HuH-7.5 (cell line): ENCODE measurements around the gene NF2.
A peak's percentile ranks its signal among the peaks of the same experiment; 100 is the strongest.
"Not testable (repeated sequence)": the region's sequence is repeated elsewhere in the genome, so short reads cannot be mapped to it uniquely, and the experiment has no call there.

Experiments
- DNase-seq: peaks from one replicate; pipeline ENCODE4 v3.0.0; 2011; ENCODE audit warnings: low spot score

The NF2 gene

GRCh38 chr22:29603358-29604075, at the start of gene NF2:
Gene NF2 (plus strand): TSS chr22:29603633. CDS start chr22:29603999, 366 bp downstream.
- peak; percentile 99 for DNase-seq

DNA sequence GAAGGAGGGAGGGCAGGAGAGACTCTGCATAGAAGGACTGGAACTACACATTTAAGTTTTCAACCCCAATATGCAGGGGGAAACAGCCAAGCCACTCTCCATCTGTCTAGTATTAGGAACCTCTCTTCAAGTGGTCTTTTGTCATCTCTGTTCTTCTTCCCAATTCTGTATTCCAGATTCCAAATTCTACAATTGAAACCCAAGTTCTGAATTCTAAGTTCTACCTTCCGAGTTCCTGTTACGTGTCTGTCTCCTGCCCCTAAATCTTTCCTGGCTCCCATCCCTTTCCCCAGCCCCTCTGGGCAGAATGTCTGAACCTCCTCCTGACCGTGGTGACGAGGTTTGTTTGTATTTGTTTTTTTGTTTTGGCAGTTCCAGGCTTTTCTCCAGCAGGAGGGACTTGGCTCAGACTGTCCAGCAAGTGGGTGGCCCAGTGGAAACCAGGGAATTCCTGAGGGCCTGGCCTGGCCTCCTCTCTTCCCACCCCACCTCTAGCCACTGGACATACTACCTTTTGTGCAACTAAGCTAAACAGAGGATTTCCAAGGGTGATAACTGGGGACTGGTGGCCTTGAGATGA, 48.3 kb upstream of the NF2 start:
- no peak for DNase-seq

DNA sequence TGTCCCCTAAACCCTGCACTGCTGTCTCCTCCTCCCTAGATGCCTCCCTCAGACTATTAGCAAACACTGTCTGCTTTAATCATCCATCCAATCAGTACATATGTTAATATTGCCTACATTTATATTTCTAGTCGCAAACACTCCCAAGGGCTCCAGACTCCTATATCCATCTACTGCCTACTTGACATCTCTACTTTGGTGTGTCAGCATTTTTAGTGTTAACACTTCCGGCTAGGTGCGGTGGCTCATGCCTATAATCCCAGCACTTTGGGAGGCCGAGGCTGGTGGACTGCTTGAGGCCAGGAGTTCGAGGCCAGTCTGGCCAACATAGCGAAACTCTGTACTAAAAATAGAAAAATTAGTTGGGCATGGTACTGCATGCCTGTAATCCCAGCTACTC, 44.4 kb upstream of the NF2 start:
- no peak for DNase-seq

- DNase-seq: no peak
Measured at GRCh38 chr22:29559853-29560252, 43.6 kb upstream of the NF2 start.

DNA sequence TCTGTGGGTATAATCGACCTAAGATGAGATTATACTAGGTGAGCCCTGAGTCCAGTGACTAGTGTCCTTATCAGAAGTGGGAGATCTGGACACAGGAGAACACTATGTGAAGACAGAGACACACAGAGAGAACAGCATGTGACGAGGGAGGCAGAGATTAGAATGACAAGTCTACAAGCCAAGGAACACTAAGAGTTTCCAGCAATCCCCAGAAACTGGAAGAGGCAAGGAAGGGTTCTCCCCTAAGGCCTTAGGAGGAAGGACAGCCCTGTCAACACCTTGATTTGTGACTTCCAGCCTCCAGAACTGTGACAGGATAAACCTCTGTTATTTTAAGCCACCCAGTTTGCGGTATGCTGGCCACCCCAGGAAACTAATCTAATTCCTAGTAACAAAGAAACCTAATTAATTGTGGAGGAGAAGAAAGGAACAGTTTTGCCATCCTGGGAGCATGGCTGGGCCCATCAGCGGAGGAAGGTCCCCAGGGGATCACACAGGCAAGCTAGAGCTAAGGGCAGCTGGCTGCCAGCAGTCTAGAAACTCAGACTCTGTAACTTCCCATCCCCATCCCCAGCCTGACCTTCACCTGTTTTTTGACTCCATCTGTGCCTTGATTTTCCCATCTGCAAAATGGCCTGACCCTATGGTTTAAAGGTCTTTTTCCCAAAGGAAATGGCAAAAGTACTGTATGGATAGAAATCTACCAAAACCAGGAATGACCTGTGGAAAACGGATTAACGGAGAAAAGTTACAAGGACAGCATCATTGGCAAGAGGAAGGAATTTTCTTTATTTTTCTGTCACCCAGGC, 39.6 kb upstream of the NF2 start:
- DNase-seq: no peak

DNA sequence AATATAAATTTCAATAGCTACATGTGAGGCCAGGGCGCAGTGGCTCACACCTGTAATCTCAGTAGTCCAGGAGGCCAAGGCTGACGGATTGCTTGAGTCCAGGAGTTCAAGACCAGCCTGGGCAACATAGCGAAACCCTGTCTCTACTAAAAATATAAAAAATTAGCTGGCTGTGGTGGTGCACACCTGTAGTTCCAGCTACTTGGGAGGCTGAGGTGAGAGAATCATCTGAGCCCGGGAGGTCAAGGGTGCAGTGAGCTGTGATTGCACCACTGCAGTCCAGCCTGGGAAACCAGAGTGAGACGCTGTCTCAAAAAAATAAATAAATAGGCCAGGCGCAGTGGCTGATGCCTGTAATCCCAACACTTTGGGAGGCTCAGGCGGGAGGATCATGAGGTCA, 36.9 kb upstream of the NF2 start:
- not testable (repeated sequence) for DNase-seq

DNA sequence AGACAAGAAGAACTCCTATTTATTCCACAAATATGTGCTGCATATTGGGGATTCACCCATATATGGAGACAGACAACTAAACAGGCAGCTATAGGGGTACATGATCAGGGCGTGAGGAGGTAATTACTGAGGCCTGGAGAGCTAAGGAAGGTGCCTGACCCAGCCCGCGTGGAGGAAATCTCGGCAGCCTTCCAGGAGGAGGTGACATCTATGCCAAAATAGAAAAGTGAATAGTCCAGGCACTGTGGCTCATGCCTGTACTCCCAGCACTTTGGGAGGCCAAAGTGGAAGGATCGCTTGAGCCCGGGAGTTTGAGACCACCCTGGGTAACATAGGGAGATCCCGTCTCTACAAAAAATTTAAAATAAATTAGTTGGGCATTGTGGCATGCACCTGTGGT, 36.1 kb upstream of the NF2 start:
- DNase-seq: no peak

DNA sequence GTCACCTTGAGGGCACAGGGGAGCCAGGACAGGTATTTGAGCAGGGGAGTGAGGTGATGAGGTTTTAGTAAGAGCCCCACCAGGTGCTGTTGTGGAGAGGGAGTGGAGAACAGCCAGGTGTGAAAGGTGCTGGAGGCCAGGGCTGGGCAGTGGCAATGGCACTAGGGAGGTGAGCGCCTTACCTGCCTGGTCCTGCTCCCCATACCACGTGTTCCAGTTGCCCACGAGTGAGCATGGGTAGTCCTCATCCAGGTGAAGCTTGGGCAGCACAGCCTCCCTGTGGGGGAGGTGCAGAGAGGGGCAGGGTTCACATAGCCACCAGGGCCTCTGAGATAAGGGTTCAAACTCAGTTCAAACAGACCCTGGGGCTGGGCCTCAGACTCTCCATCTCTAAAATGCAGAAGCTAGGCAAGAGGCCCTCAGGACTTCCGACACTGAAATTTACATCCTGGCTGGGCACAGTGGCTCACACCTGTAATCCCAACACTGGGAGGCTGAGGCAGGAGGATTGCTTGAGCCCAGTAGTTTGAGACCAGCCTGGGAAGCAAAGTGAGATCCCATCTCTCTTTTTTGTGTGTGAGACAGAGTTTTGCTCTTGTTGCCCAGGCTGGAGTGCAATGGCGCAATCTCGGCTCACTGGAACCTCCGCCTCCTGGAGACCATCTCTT, 34.3 kb upstream of the NF2 start:
- peak; percentile 54 for DNase-seq

- DNase-seq: no peak
Measured at GRCh38 chr22:29570456-29570855, 33.0 kb upstream of the NF2 start.

DNA sequence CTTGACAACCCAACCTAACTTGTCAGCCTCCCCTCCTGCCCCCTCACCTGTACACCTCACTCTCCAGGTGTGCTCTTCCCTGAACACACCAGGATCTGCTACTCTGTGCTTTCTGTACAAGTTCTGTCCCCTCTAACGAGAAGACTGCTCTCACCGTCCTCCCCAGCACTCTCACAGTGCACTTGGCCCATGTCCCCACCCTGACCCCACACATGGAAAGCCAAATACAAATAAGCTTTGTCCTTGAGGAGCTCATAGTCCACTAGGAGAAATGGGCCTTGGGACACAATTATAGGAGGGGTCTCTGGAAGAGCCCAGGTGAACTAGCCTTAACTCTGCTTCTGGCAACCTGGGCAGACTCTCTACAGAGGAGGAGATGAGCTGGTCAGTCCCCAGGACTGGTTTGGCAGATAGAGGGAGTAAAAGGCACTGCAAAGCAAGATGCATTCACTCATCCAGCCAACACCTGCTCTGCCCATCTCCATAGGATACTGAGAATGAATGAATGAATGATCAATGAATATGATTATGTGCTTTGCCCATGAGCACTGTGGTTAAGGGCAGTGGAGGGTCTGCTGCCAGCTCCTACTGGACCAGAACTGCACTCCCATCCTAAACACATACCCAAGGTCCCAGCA, 32.4 kb upstream of the NF2 start:
- no peak for DNase-seq

DNA sequence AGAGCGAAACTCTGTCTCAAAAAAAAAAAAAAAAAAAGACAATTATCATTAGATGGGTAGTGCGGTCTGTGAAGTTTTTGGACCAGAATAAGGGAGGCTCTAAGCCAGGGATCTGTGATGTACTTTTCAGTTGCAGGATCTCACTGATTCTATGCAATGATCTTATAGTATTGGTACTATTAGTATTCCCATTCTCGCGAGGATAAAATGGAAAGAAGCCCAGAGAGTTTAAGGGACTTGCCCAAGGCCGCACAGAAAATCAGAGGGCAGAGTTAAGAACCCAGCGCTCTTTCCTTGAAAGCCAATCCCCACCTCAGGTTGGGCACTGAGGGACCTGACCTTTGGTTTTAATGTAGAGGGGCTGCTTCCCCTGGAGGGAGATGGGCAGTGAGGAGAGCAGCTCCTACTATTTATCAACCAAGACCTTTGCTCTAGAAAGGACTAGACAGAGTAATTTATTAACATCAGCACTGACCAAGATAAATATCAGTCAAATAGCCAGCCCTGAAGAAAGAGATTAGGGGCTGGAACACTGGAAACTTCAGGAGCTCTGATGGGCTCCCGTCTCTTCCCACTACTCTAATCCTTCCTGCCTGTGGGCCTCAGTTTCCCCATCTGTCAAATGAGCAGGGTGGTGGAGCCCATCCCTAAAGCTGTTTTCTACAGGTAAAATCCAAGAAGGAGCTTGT, 28.5 kb upstream of the NF2 start:
- peak; percentile 55 for DNase-seq

GRCh38 chr22:29578462-29579200, 24.8 kb upstream of the NF2 start:
- no peak for DNase-seq

DNA sequence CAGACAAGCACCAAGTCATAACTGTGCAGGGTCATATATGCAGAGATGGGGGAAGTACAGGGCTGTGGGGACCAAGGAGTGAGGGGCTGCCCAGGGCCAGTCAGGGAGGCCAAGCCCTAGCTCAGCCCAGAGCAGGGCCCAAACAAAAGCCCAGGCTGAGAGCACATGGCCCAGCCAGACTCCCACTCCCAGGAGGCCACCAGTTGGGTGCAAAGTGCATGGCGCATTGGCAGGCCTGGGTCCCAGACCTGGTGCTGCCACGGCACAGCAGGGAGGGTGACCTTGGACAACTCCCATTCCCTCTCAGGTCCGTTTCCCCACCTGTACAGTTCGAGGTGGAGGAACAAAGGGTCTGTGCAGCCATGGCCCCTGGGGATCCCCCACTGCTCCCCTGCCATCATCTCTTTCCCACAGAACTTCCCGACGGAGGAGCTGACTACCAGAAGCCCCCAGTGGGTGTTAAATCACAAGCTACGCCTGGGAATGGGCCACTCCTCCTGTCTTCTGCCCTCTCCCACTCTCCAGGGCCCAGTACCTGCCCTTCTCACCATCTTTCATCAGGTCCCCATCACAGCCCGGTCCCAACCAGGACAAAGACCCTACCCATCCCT, 23.1 kb upstream of the NF2 start:
- peak; percentile 80 for DNase-seq

- DNase-seq: no peak
Measured at GRCh38 chr22:29581799-29582198, 21.6 kb upstream of the NF2 start.

- no peak for DNase-seq
Measured at GRCh38 chr22:29584975-29585374, 18.5 kb upstream of the NF2 start.

DNA sequence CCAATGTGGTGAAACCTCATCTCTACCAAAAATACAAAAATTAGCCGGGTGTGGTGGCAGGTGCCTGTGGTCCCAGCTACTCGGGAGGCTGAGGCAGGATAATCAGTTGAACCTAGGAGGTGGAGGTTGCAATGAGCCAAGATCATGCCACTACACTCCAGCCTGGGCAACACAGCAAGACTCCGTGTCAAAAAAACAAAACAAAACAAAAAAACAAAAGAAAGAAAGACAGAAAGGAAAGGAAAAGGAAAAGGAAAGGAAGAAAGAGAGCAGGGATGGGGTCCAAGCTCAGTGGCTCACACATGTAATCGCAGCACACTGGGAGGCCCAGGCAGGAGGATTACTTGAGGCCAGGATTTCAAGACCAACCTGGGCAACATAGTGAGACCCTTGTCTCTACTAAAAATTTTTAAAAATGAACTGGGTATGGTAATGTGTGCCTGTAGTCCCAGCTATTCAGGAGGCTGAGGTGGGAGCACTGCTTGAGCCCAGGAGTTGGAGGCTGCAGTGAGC, 17.2 kb upstream of the NF2 start:
- not testable (repeated sequence) for DNase-seq

- DNase-seq: no peak
Measured at GRCh38 chr22:29587938-29588699, 15.3 kb upstream of the NF2 start.

DNA sequence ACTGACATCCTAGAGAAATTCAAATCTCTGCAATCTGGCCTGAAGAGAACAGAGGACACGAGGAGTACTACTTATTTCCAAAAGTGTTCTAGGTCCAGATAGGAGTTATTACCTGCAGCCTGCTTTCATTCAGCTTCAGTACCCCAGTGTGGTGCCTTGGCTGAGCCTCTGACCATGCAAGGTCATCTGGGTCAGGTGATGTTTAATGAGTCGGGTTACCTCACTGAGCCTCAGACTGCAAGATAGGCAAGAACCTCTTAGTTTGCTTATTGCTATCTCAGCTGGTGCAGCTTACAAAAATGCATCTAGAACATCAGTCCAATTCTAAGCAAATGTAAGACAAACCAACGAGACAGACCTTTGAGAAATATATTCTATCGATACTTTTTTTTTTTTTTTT, 9.5 kb upstream of the NF2 start:
- no peak for DNase-seq

- not testable (repeated sequence) for DNase-seq
Measured at GRCh38 chr22:29594447-29594846, 9.0 kb upstream of the NF2 start.
